Panc1 (cell line): ENCODE results near the gene TXNDC11.

Source experiments
- CTCF ChIP-seq: fragments of 450-650 bp; IDR thresholded peaks from 2 replicates; pipeline ENCODE4 v1.5.1; 2017; ENCODE audit warnings: mild to moderate bottlenecking
- POLR2AphosphoS5 ChIP-seq: IDR thresholded peaks from 2 replicates; pipeline ENCODE4 v1.6.1; 2012; ENCODE audit warnings: mild to moderate bottlenecking, low read depth, low read length, moderate library complexity
- SIN3A ChIP-seq: IDR thresholded peaks from 2 replicates; pipeline ENCODE4 v1.6.1; 2012; ENCODE audit warnings: low read depth, mild to moderate bottlenecking, low read length, moderate library complexity, borderline replicate concordance; ENCODE audit not compliant: insufficient read depth

- TF ChIP-seq CTCF (no peak), SIN3A (no peak), POLR2AphosphoS5 (no peak)
Observed at GRCh38 chr16:11734653-11735043, 8.0 kb downstream of the TXNDC11 start.
